ENCODE results near the gene KNDC1.
"Not testable (repeated sequence)": the region's sequence is repeated elsewhere in the genome, so short reads cannot be mapped to it uniquely, and the experiment has no call there.

Gene KNDC1

GRCh38 chr10:133209117-133209516 lies 49.1 kb downstream of the KNDC1 start:
- no peak for DNase-seq

- DNase-seq = no peak
These were observed 49.6 kb downstream of the KNDC1 start for GRCh38 chr10:133209641-133210040.

GRCh38 chr10:133210398-133211140 lies 50.5 kb downstream of the KNDC1 start:
- DNase-seq = no peak

GRCh38 chr10:133211141-133211830 lies 51.3 kb downstream of the KNDC1 start:
- DNase-seq = no peak

GRCh38 chr10:133211959-133212852 lies 52.2 kb downstream of the KNDC1 start:
- DNase-seq = no peak

GRCh38 chr10:133212853-133213494 lies 53.0 kb downstream of the KNDC1 start:
- DNase-seq = no peak

- no peak for DNase-seq
These were observed 53.8 kb downstream of the KNDC1 start for GRCh38 chr10:133213641-133214467.

DNA sequence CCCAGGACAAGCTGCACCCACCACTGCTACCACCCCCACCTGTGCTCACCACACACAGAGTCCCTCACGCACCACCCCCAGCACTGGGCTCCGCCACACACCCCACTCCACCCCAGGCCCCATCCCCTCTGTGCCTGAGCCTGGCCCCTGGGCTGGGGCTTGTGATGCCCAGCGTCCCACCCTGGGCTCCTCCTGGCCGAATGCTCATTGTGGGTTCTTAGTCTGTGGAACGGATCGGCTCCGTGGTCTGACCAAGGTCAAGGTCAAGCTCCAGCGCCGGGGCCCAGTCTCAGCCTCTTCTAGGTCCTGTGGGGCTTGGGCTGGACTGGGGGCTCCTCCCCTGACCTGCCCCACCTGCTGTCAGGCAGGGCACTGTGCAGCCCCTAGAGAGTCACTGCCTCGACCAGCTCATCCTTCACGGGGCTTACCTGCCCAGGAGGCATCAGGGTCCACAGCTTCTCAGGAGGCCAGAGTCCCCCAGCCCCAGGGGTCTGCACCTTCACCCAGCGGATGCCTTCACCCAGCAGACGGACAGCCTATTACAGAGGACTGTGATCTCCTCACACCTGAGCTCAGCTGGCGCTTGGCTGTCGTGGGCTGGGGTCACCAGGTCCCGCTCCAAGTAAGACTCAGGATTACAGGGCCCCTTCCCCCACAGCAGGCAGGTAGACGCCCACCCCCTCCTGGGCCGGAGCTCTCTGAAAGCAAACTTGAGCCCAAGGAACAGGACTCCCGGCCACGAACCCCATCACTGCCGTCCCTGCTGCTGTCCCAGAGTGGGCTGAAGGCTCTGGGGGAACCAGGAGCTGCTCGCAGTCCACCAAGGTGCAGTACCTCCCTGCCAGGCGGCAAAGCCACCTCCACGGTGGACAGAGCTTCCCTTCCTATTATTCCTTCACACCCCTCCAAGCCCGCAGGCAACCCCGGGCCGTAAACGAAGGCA lies 54.7 kb downstream of the KNDC1 start:
- no peak for DNase-seq

- no peak for DNase-seq
These were observed 55.6 kb downstream of the KNDC1 start for GRCh38 chr10:133215586-133215985.

DNA sequence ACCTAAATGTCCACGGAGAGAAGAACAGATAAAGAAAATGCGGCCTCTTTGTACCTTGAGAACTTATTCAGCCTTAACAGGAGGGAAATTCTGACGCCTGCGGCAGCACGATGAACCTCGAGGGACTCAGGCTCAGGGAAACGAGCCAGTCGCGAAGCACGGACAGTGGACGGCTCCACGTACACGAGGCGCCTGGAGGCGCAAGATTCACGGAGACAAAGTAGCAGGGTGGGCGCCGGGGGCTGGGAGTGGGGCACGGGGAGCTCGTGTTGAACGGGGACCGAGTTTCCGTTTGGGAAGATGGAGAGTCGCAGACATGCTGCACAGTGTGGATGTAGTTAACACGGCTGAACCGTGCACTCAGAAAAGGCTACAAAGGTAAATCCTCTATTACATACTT lies 56.8 kb downstream of the KNDC1 start:
- no peak for DNase-seq

GRCh38 chr10:133217800-133218589 lies 58.0 kb downstream of the KNDC1 start:
- DNase-seq = no peak

- DNase-seq = no peak
These were observed 58.9 kb downstream of the KNDC1 start for GRCh38 chr10:133218891-133219290.

DNA sequence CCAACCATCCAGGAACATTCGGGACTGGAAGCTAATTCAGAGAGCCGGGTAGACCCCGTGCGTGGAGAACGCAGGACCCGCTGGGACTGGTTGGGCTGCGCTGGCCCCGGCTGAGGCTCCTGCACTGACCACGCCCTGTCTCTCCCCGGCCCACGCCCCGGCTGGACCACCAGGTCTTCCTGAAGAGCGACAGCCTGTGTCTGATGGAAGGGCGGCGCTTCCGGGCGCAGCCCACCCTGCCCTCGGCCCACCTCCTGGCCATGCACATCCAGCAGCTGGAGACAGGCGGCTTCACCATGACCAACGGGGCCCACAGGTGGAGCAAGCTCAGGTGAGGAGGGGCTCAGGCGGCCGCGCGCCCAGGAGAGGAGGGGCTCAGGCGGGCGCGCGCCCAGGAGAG lies 59.8 kb downstream of the KNDC1 start:
- DNase-seq = no peak

GRCh38 chr10:133221331-133221730 lies 61.3 kb downstream of the KNDC1 start:
- no peak for DNase-seq

DNA sequence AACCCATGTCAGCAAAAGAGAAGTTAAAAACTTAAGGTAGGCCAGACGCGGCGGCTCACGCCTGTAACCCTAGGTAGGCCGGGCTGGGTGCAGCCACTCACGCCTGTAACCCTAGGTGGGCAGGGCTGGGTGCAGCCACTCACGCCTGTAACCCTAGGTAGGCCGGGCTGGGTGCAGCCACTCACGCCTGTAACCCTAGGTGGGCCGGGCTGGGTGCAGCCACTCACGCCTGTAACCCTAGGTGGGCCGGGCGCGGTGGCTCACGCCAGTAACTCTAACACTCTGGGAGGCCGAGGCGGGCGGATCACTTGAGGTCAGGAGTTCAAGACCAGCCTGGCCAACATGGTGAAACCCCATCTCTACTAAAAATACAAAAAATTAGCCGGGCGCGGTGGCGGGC lies 61.7 kb downstream of the KNDC1 start:
- DNase-seq = not testable (repeated sequence)

DNA sequence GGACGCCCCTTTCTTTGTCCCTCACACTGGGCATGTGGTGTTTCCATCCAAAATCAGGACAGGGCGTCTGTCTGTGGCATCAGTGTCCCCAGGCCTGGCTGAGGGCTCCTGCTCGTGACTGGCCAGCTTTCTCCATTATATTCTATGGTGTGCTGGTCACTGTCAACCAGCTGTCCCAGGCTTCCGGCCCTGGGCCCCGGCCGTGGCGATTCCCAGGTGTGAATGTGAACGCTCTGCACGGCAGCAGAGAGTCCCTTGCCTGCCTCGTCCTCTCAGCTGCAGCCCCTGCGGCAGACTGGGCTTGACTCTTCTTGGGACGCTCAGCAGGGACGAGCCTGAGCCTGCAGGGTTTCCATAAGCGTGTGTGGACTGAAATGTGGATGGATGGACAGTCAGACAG lies 64.1 kb downstream of the KNDC1 start:
- no peak for DNase-seq

DNA sequence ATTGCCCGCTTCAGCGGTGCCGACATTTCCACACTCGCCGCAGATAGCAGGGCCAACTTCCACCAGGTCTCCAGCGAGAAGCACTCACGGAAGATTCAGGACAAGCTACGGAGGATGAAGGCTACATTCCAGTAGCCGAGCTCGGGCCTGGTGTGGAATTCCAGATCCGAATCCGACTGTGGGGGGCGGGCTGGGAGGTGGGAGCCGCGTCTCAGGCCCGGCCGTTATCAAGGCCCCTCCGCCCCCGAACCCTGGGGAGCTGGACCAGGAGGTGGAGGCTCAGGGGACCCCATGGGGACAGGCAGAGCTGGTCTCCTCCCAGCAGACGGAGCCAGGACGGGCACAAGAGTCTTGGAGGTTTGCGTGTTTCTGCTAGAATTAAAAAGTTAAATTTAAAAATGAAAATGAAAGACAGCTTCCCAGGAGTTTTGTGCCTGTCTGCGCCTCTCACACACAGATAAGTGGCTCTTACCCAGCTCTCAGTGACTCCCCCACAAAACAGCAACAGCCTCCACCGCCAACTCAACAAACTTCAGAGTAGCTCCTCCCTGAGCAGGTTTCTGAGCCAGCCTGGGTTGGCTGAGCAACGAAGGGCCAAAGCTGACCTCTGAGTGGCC lies 64.8 kb downstream of the KNDC1 start:
- DNase-seq = no peak

DNA sequence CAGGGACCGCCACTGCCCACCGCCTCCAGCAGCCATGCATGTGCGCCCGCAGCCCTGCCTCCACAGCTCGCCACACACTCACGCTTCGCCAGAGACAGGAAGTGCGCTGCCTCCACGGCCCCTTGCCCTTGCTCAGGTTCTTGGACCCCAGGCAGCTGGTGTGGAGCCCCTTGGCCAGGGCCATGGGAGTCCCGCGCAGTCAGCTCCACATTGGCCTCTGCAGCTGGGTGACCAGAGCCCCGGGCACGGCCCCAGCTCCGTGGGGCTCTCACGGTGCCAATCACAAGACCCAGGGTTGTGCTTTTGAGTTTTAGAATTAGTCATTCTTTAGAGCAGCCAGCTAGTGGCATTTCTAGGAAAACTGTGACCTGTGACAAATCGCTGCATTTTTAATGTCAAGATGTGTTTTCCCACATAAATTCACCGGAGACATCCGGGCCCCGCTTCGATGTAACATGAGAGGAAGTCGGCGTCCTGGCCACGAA lies 65.7 kb downstream of the KNDC1 start:
- no peak for DNase-seq

DNA sequence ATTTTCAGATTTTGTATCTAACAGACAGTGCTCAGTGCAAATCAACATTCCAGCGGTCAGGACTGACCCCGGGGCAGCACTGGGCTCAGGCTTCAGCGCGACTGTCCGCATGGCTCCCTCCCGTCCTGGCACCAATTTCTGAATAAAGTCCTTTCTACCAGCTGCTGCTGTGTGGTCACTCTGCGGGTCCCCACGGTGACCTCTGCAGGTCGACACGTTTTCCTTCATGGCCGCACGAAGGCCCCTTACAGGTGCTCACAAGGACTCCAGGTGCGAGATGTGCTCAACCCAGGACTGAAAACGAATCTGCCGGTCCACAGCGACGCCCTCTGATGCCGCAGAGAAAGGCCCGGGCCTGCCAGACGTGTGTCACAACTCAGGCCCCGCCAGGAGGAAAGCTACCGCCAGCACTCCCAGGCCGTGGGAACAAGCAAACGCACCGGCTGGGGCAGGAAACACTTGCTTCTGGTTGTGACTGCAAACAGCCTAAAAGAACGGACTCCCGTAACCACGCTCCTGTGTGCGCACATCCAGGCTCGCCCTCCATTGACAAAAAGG lies 66.3 kb downstream of the KNDC1 start:
- DNase-seq = no peak

Measured in activated CD4-positive, alpha-beta T cell treated with anti-CD3 and anti-CD28 coated beads, Interleukin-2, amount 50 U/mL, for 1 hour (primary cell).